GM10266 (cell line): ENCODE data around the gene RP2.
A peak's percentile ranks its signal among the peaks of the same experiment; 100 is the strongest.

ENCODE experiments used
- DNase-seq: peaks from one replicate; pipeline ENCODE4 v3.0.0; 2012; ENCODE audit errors: extremely low spot score
- TF ChIP-seq, protein P1 (sequence below): IDR thresholded peaks from 2 replicates; pipeline ENCODE4 v1.5.1; 2012; ENCODE audit warnings: mild to moderate bottlenecking, low read depth; ENCODE audit not compliant: control insufficient read depth, insufficient read depth; ENCODE audit errors: missing control alignments

The RP2 gene

DNA sequence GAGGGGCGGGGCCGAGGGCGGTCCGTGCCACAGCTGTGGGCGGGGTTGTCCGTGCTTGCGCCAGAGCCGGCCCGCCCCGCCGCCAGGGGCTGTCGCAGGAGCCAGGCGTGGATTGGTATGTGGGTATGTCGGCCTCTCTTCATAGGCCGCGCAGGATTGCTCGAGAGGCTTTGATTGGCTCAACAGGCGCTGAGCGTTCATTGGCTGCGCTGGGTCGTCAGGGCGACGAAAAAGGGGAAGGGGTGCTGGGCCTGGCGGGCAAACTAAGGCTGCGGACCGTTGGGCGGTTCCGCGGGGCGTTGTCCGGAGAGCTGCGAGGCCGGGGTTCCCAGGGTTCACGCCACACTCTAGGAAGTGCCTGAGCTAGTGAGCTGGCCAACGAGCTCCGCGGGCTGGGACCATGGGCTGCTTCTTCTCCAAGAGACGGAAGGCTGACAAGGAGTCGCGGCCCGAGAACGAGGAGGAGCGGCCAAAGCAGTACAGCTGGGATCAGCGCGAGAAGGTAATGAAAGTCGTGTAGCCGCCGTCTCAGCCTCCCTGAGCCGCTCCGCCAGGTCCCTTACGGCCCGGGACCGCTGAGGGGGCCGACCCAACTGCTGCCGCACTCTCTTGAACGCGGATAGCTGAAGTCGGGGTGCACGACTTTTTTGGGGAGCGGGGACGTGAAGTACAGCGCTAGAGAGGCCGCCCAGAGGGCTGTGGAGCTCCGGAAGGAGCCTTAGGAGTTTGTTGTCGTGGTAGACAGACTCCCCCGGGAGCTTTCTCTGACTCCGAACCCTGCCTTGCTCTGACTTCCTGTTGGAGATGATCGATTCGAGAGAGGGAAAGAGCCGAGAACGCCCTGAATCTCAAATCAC, at the start of gene RP2:
RP2 (plus strand) TSS at position 343 of the 857 bp plus-strand sequence; CDS start at position 401, 58 bp downstream.
- peak; percentile 80 for DNase-seq
- TF ChIP-seq, protein P1, sequence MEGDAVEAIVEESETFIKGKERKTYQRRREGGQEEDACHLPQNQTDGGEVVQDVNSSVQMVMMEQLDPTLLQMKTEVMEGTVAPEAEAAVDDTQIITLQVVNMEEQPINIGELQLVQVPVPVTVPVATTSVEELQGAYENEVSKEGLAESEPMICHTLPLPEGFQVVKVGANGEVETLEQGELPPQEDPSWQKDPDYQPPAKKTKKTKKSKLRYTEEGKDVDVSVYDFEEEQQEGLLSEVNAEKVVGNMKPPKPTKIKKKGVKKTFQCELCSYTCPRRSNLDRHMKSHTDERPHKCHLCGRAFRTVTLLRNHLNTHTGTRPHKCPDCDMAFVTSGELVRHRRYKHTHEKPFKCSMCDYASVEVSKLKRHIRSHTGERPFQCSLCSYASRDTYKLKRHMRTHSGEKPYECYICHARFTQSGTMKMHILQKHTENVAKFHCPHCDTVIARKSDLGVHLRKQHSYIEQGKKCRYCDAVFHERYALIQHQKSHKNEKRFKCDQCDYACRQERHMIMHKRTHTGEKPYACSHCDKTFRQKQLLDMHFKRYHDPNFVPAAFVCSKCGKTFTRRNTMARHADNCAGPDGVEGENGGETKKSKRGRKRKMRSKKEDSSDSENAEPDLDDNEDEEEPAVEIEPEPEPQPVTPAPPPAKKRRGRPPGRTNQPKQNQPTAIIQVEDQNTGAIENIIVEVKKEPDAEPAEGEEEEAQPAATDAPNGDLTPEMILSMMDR: no peak

DNA sequence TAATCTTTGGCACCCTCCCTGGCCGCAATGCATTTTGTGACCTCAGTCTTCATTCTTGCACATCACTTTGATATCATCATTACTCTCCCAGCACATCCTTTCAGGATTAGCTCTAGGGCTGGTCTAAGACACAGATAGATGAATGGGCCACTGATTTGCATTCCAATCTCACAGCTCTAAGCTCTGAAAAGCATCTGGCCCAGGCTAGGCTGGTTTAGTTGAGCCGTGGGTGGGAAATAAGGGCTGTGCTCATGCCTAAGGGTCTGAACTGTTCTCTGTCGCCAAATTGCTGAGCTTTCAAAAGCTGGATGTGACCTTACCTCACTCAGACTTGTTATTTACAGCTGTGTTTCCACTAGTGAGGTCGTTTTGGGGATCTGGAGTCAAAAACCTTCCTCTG, 47.9 kb upstream of the RP2 start:
- no peak for DNase-seq
- TF ChIP-seq, protein P1: no peak

- peak; percentile 17 for DNase-seq
- TF ChIP-seq, protein P1: no peak
Measured at GRCh38 chrX:46791927-46792809, 44.7 kb upstream of the RP2 start.

DNA sequence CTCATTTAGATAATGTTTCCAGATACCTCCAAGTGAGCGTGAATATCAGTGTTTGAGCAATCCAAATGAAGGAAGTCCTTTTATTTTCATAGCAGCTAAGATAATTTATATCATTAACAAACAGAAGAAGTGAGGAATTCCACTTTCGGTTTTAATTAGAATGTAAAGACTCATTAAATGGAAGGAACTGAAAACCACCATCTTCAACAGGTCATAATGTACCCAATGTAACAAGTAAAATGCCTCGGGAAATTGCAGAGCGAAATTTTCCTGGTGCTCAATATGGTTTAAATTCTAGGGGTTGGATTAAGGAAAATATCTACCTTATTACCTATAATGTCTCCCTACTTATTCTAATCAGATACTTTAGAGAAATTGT, 44.0 kb upstream of the RP2 start:
- TF ChIP-seq, protein P1: no peak
- no peak for DNase-seq

DNA sequence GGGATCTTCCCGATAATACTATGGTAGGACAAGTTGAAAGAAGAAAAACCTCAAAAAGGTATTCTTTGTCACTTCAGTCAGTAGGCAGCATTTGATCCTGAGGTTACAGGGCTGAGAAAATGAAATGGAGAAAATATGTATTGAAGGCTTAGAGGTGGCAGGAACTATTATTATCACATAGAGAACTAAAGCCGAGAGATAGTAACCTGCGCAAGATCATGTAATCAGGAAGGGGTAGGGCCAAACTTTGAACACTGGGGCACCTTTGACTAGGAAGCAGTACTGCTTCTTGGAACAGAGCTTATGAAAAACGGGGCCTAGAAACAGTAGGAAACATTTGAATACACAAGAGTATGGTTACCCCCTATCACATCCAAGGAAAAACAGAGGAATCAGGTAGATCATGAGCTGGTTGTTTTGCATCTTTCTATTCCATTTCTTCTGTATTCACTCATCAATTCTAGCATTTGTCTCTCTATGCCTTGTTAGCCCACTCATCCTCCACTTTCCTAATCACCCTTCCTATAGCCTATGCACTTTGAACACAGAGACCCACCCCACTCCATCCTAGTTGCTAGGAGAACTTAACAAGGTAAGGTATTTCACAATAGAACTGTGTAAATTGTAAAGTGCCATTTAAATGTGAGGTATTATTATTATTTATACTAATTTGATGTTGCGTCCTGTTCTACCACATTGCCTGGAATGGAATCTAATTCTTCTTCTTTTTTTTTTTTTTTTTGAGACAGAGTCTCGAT, 43.3 kb upstream of the RP2 start:
- no peak for DNase-seq
- TF ChIP-seq, protein P1: no peak

DNA sequence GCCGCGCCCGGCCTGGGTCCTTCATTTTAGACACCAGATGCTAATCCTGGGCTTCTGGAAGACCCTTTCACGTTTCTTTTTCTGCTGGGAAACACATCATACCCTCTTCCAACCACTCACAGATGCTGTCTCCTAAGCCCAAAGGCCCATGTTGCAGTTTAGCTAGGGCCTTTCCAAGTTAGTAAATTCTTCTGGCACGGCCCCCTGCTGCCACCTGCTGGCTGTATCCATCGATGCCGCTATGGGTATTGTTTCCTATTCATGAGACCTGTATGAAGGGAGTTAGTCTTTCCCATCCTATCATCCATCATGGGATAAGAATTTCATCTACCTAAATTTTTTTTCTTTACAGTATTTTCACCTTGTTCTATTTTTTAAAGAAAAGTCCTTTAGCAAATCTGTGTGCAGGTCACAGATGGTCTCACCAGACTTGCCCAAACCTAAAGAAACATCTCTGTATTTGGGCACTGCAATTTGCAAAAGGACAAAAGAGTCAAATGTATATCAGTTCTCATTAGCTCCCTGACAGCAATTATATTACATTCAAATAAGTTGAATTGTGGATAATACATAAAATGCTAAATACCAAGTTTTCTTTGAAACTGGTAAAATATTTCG, 40.2 kb upstream of the RP2 start:
- DNase-seq: peak; percentile 33

More for the DNA sequence above, 40.2 kb upstream of the RP2 start:
- TF ChIP-seq, protein P1: peak; percentile 67
